HG03439 (cell line): Measurements from ENCODE around the gene SH2D3C.
"Not testable (repeated sequence)": the region's sequence is repeated elsewhere in the genome, so short reads cannot be mapped to it uniquely, and the experiment has no call there.

Experiments
- ATAC-seq: cut with Tn5 transposase; IDR thresholded peaks from one replicate; pipeline ENCODE4 v1.9.1; 2021; ENCODE audit warnings: mild to moderate bottlenecking, moderate library complexity; ENCODE audit not compliant: unreplicated experiment

SH2D3C gene

GRCh38 chr9:127769101-127769500, 9.4 kb downstream of the SH2D3C start:
- ATAC-seq: no peak

DNA sequence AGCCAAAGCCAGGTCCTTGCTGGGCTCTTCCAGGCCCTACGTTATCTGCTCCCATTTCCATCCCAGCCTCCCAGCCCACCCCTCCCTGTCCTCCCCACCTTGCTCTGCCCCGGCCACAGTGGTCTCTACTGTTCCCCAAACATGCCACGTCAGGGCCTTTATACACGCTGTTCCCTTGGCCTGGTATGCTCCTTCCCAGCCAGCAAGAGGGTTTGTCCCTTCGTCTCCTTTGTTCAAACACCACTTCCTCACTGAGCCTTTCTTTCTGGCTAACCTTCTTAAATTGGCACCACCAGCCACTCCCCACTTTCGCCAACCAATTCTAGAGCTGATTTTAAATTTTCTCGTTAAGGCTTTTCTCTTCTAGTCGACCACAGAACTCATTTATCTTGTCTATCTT, 9.8 kb downstream of the SH2D3C start:
- ATAC-seq: no peak

GRCh38 chr9:127767909-127768331, 10.5 kb downstream of the SH2D3C start:
- no peak for ATAC-seq

GRCh38 chr9:127767410-127767809, 11.1 kb downstream of the SH2D3C start:
- no peak for ATAC-seq

- no peak for ATAC-seq
These were observed 13.0 kb downstream of the SH2D3C start for GRCh38 chr9:127765418-127765817.

GRCh38 chr9:127763918-127764384, 14.5 kb downstream of the SH2D3C start:
- no peak for ATAC-seq

GRCh38 chr9:127762111-127762676, 16.3 kb downstream of the SH2D3C start:
- ATAC-seq: no peak

- ATAC-seq: no peak
These were observed 16.9 kb downstream of the SH2D3C start for GRCh38 chr9:127761491-127761956.

GRCh38 chr9:127761061-127761460, 17.4 kb downstream of the SH2D3C start:
- ATAC-seq: no peak

- ATAC-seq: no peak
These were observed 19.6 kb downstream of the SH2D3C start for GRCh38 chr9:127758843-127759242.

DNA sequence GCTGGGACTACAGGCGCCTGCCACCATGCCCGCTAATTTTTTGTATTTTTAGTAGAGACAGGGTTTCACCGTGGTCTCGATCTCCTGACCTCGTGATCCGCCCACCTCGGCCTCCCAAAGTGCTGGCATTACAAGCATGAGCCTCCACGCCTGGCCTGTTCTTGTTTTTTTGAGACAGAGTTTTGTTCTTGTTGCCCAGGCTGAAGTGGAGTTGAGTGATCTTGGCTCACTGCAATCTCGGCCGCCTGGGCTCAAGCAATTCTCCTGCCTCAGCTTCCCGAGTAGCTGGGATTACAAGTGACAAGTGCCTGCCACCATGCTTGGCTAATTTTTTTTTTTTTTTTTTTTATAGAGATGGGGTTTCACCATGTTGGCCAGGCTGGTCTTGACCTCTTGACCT, 21.7 kb downstream of the SH2D3C start:
- not testable (repeated sequence) for ATAC-seq

- ATAC-seq: no peak
These were observed 22.2 kb downstream of the SH2D3C start for GRCh38 chr9:127756233-127756632.

GRCh38 chr9:127755061-127756060, 23.1 kb downstream of the SH2D3C start:
- no peak for ATAC-seq

DNA sequence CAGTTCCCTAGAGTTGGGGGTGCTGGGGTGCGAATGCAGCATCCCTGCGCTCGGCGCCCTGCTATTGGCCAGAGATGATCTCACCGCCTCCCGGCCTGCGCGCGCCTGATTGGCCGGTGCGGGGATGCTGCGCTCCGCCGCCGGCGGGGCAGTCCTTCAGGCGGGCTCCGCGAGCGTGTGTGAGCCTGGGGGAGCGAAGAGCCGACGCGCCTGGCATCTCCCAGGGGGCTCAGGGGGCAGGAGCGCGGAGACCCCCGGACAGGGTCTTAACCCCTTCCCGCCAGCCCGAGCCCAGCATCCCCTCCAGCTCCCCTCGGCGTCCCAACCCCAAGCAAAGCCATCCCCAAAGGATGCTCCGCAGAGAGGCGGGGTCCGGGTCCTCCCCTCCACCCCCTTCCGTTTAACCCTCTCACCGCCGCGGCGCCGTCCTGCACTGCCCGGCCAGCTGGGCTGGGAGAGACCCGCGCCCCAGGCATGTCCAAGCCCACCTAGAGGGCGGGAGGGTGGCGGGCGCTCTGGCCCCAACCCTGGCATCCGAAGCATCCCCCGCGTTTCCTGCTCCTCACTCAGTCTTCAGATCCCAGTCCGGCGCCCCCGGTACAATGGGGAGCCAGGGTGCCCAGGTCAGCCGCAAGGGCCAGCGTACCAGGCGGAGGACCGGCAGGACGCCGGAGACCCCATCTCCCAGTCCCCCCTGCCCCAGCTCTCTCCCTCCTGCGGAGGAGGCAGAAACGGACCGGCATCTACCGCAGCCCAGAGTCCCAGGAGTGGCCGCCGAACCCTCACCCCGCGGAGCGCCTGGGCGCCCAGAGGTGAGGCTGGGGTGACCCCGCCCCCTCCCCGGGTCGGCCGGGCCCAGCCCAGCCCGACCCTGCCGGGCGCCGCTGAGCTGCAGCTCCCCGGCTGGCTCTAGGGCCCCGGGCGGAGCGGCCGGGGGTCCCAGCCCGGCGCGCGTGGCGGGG, 24.1 kb downstream of the SH2D3C start:
- ATAC-seq: no peak

GRCh38 chr9:127753622-127754021, 24.8 kb downstream of the SH2D3C start:
- no peak for ATAC-seq

GRCh38 chr9:127753148-127753547, 25.3 kb downstream of the SH2D3C start:
- ATAC-seq: no peak

GRCh38 chr9:127751269-127752054, 27.0 kb downstream of the SH2D3C start:
- no peak for ATAC-seq

GRCh38 chr9:127749090-127749787, 29.2 kb downstream of the SH2D3C start:
- ATAC-seq: no peak

- ATAC-seq: no peak
These were observed 31.4 kb downstream of the SH2D3C start for GRCh38 chr9:127746959-127747569.
